Measurements from ENCODE around the gene CYP2C18. TPM values are rescaled to one million over a fixed set of nuclear protein-coding genes. Genes with fewer than 3 reads are reported as not detected.

CYP2C18 gene
- polyA plus RNA-seq, 4 donors: 17.1 to 91.9 (median 74.2) TPM

DNA sequence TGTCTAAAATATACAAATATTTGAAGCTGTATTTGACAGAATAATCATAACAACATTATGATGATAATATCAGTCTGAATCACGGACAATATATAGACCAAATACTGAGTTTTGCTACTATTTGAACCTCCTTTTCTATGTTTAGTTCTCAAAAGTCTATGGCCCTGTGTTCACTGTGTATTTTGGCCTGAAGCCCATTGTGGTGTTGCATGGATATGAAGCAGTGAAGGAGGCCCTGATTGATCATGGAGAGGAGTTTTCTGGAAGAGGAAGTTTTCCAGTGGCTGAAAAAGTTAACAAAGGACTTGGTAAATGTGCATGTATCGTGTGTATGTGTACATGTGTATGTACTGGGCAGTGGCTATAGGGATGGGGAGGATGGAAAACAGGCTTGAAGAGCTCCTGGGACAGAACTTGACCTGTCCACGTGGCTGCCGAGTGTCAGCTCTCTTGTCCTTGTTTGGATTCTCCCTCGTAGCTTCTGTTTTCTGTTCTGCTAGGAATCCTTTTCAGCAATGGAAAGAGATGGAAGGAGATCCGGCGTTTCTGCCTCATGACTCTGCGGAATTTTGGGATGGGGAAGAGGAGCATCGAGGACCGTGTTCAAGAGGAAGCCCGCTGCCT, 4.2 kb downstream of the CYP2C18 start:
- Histone ChIP-seq H3K27me3 (ENCODE audit: control insufficient read depth in 3 of 3, insufficient read depth in 3 of 3, low read length in 3 of 3) (no peaks in the 10 kb centered on the region), H3K36me3 (ENCODE audit: control insufficient read depth in 3 of 3, insufficient read depth in 2 of 3, low read depth in 1 of 3, low read length in 3 of 3) (peaks cover 0 to 10% (median 7%) of the 10 kb centered on the region in 3 donors), H3K4me1 (ENCODE audit: control insufficient read depth in 3 of 3, insufficient read depth in 2 of 3, low read depth in 1 of 3, low read length in 2 of 3) (peaks cover 0 to 7% (median 0%) of the 10 kb centered on the region in 3 donors), H3K4me3 (ENCODE audit: low read depth in 1 of 3, low read length in 3 of 3) (no peak overlapping the region), H3K27ac (ENCODE audit: low read depth in 1 of 3, low read length in 2 of 3) (no peak overlapping the region), H3K9me3 (ENCODE audit: control insufficient read depth in 2 of 2, insufficient read depth in 1 of 2, low read depth in 1 of 2, low read length in 1 of 2) (peaks cover 0 to 10% of the 10 kb centered on the region in 2 donors)
- DNase-seq (no peak), FAIRE-seq (no peak)
- WGBS, 3 donors: 78 to 91% (median 84%) methylated on average over 11 of the region's 11 CpGs

DNA sequence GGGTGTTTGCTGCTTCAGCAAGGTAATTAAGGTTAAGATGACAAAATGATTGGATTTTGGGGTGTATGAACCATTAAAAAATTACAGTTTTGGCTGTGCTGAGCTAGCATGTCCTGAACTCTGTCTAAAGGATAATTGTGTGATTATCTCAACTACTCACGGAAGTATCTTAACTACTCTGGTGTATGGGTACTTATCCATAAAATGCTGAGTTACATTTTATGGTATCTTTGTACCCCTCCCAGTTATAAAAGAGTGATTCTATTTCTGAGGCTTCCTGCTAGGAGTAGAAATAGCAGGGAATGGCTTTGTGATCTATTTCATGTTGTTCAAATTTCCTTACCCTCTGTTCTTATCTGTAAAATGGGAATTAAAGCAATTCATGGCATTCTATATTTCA, 22.6 kb downstream of the CYP2C18 start:
- peak in 1 of 2 donors; percentile 30 for DNase-seq
- peaks cover 0 to 15% of the 10 kb centered on the region in 2 donors for H3K9me3 ChIP-seq (ENCODE audit: control insufficient read depth in 2 of 2, insufficient read depth in 1 of 2, low read depth in 1 of 2, low read length in 1 of 2)
- FAIRE-seq: no peak
- H3K4me3 ChIP-seq (ENCODE audit: low read depth in 1 of 3, low read length in 3 of 3): no peak overlapping the region
- no peaks in the 10 kb centered on the region for H3K27me3 ChIP-seq (ENCODE audit: control insufficient read depth in 3 of 3, insufficient read depth in 3 of 3, low read length in 3 of 3)
- H3K27ac ChIP-seq (ENCODE audit: low read depth in 1 of 3, low read length in 2 of 3): no peak overlapping the region
- H3K4me1 ChIP-seq (ENCODE audit: control insufficient read depth in 3 of 3, insufficient read depth in 2 of 3, low read depth in 1 of 3, low read length in 2 of 3): no peaks in the 10 kb centered on the region
- 44 to 81% (median 73%) methylated on average over 1 of the region's 1 CpG for WGBS, 3 donors
- peaks cover 0 to 21% (median 5%) of the 10 kb centered on the region in 3 donors for H3K36me3 ChIP-seq (ENCODE audit: control insufficient read depth in 3 of 3, insufficient read depth in 2 of 3, low read depth in 1 of 3, low read length in 3 of 3)

DNA sequence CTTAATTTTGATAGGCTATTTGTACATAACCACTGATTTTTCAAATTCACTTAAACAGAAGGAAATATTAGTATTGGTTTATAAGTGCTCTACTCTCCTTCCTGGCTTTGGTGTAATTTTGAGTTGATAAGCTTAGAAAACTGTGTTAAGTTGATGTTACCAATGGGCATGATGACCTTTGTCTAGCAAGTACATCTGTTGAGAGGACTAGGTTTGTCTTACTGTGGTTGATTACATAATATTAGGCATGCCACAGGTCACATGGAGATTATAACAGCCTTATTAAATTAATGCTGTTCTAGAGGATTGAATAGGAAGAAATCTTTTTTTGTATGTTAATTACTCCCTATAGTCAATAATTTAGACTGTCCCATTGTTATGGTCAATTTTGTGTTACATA, 27.0 kb downstream of the CYP2C18 start:
- Histone ChIP-seq H3K9me3 (ENCODE audit: control insufficient read depth in 2 of 2, insufficient read depth in 1 of 2, low read depth in 1 of 2, low read length in 1 of 2) (peaks cover 0 to 7% of the 10 kb centered on the region in 2 donors), H3K27ac (ENCODE audit: low read depth in 1 of 3, low read length in 2 of 3) (no peak overlapping the region), H3K36me3 (ENCODE audit: control insufficient read depth in 3 of 3, insufficient read depth in 2 of 3, low read depth in 1 of 3, low read length in 3 of 3) (peaks cover 0 to 9% (median 5%) of the 10 kb centered on the region in 3 donors), H3K4me1 (ENCODE audit: control insufficient read depth in 3 of 3, insufficient read depth in 2 of 3, low read depth in 1 of 3, low read length in 2 of 3) (no peaks in the 10 kb centered on the region), H3K27me3 (ENCODE audit: control insufficient read depth in 3 of 3, insufficient read depth in 3 of 3, low read length in 3 of 3) (no peaks in the 10 kb centered on the region), H3K4me3 (ENCODE audit: low read depth in 1 of 3, low read length in 3 of 3) (no peak overlapping the region)
- DNase-seq (no peak), FAIRE-seq (no peak)

DNA sequence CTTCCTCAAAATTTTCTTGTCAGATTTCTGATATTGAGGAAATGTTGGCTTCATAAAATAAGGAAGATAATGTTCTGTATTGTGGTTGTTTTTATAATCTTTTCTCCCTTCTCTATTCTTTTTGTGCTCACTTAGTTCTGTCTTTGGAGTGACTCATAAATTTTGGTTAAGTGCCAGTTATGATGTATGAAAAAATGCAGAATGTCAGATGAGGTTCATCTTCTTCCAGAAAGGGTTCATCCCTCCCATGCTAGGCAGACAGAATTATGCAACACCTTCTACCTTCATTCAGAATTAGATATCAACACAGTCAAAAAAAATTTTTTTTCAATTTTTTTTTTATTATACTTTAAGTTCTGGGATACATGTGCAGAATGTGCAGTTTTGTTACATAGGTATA, 42.3 kb downstream of the CYP2C18 start:
- FAIRE-seq (no peak), DNase-seq (no peak)
- no peak overlapping the region for H3K4me3 ChIP-seq (ENCODE audit: low read depth in 1 of 3, low read length in 3 of 3)
- peaks cover 0 to 12% (median 4%) of the 10 kb centered on the region in 3 donors for H3K36me3 ChIP-seq (ENCODE audit: control insufficient read depth in 3 of 3, insufficient read depth in 2 of 3, low read depth in 1 of 3, low read length in 3 of 3)
- peaks cover 0 to 3% of the 10 kb centered on the region in 2 donors for H3K9me3 ChIP-seq (ENCODE audit: control insufficient read depth in 2 of 2, insufficient read depth in 1 of 2, low read depth in 1 of 2, low read length in 1 of 2)
- no peak overlapping the region for H3K27ac ChIP-seq (ENCODE audit: low read depth in 1 of 3, low read length in 2 of 3)
- no peaks in the 10 kb centered on the region for H3K4me1 ChIP-seq (ENCODE audit: control insufficient read depth in 3 of 3, insufficient read depth in 2 of 3, low read depth in 1 of 3, low read length in 2 of 3)
- no peaks in the 10 kb centered on the region for H3K27me3 ChIP-seq (ENCODE audit: control insufficient read depth in 3 of 3, insufficient read depth in 3 of 3, low read length in 3 of 3)

DNA sequence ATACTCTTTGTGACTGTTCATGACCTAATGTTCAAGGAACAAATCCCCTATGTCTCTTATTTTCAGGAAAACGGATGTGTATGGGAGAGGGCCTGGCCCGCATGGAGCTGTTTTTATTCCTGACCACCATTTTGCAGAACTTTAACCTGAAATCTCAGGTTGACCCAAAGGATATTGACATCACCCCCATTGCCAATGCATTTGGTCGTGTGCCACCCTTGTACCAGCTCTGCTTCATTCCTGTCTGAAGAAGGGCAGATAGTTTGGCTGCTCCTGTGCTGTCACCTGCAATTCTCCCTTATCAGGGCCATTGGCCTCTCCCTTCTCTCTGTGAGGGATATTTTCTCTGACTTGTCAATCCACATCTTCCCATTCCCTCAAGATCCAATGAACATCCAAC, 51.7 kb downstream of the CYP2C18 start:
- WGBS, 3 donors: 76 to 83% (median 80%) methylated on average over 3 of the region's 3 CpGs
- DNase-seq: no peak
- no peak for FAIRE-seq

DNA sequence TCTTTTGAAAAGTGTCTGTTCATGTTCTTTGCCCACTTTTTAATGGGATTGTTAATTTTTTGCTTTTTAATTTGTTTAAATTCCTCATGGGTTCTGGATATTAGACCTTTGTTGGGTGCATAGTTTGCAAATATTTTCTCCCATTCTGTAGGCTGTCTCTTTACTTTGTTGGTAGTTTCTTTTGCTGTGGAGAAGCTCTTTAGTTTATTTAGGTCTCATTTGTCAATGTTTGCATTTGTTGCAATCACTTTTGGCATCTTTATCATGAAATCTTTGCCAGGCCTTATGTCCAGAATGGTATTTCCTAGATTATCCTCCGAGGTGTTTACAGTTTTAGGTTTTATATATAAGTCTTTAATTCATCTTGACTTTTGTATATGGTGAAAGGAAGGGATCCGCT, 55.1 kb downstream of the CYP2C18 start:
- Histone ChIP-seq H3K4me1 (ENCODE audit: control insufficient read depth in 3 of 3, insufficient read depth in 2 of 3, low read depth in 1 of 3, low read length in 2 of 3) (no peaks in the 10 kb centered on the region), H3K27ac (ENCODE audit: low read depth in 1 of 3, low read length in 2 of 3) (no peak overlapping the region), H3K9me3 (ENCODE audit: control insufficient read depth in 2 of 2, insufficient read depth in 1 of 2, low read depth in 1 of 2, low read length in 1 of 2) (peaks cover 0 to 16% of the 10 kb centered on the region in 2 donors), H3K4me3 (ENCODE audit: low read depth in 1 of 3, low read length in 3 of 3) (no peak overlapping the region), H3K27me3 (ENCODE audit: control insufficient read depth in 3 of 3, insufficient read depth in 3 of 3, low read length in 3 of 3) (no peaks in the 10 kb centered on the region), H3K36me3 (ENCODE audit: control insufficient read depth in 3 of 3, insufficient read depth in 2 of 3, low read depth in 1 of 3, low read length in 3 of 3) (peaks cover 0 to 9% (median 5%) of the 10 kb centered on the region in 3 donors)
- FAIRE-seq: no peak
- no peak for DNase-seq
- WGBS, 3 donors: 72 to 86% (median 73%) methylated on average over 2 of the region's 2 CpGs

More for the DNA sequence above, 51.7 kb downstream of the CYP2C18 start:
- H3K4me3 ChIP-seq (ENCODE audit: low read depth in 1 of 3, low read length in 3 of 3): no peak overlapping the region
- no peaks in the 10 kb centered on the region for H3K27me3 ChIP-seq (ENCODE audit: control insufficient read depth in 3 of 3, insufficient read depth in 3 of 3, low read length in 3 of 3)
- H3K36me3 ChIP-seq (ENCODE audit: control insufficient read depth in 3 of 3, insufficient read depth in 2 of 3, low read depth in 1 of 3, low read length in 3 of 3): peaks cover 0 to 3% (median 2%) of the 10 kb centered on the region in 3 donors
- no peaks in the 10 kb centered on the region for H3K4me1 ChIP-seq (ENCODE audit: control insufficient read depth in 3 of 3, insufficient read depth in 2 of 3, low read depth in 1 of 3, low read length in 2 of 3)
- H3K27ac ChIP-seq (ENCODE audit: low read depth in 1 of 3, low read length in 2 of 3): no peak overlapping the region
- peaks cover 0 to 3% of the 10 kb centered on the region in 2 donors for H3K9me3 ChIP-seq (ENCODE audit: control insufficient read depth in 2 of 2, insufficient read depth in 1 of 2, low read depth in 1 of 2, low read length in 1 of 2)

DNA sequence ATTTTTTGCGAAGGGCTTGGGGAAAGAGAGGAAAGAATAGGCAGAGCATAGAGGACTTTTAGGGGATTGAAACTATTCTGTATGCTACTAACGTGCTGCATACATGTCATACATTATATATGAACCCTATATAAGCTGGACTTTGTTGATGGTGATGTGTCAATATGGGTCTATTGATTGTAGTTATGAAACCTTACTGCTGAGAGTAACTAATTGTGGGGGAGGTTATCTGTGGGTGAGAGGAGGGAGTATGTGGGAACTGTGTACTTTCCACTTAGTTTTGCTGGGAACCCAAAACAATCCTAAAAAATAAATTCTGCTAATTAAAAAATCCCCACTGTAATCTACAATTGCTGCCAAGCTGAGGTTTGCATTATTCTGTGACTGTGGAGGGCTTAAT, 63.6 kb downstream of the CYP2C18 start:
- H3K4me1 ChIP-seq (ENCODE audit: control insufficient read depth in 3 of 3, insufficient read depth in 2 of 3, low read depth in 1 of 3, low read length in 2 of 3): no peaks in the 10 kb centered on the region
- WGBS, 3 donors: 79 to 83% (median 83%) methylated on average over 2 of the region's 2 CpGs
- H3K9me3 ChIP-seq (ENCODE audit: control insufficient read depth in 2 of 2, insufficient read depth in 1 of 2, low read depth in 1 of 2, low read length in 1 of 2): peaks cover 0 to 23% of the 10 kb centered on the region in 2 donors
- no peak overlapping the region for H3K4me3 ChIP-seq (ENCODE audit: low read depth in 1 of 3, low read length in 3 of 3)
- peaks cover 0 to 11% (median 9%) of the 10 kb centered on the region in 3 donors for H3K36me3 ChIP-seq (ENCODE audit: control insufficient read depth in 3 of 3, insufficient read depth in 2 of 3, low read depth in 1 of 3, low read length in 3 of 3)
- no peak for DNase-seq
- H3K27me3 ChIP-seq (ENCODE audit: control insufficient read depth in 3 of 3, insufficient read depth in 3 of 3, low read length in 3 of 3): no peaks in the 10 kb centered on the region
- FAIRE-seq: no peak
- no peak overlapping the region for H3K27ac ChIP-seq (ENCODE audit: low read depth in 1 of 3, low read length in 2 of 3)

DNA sequence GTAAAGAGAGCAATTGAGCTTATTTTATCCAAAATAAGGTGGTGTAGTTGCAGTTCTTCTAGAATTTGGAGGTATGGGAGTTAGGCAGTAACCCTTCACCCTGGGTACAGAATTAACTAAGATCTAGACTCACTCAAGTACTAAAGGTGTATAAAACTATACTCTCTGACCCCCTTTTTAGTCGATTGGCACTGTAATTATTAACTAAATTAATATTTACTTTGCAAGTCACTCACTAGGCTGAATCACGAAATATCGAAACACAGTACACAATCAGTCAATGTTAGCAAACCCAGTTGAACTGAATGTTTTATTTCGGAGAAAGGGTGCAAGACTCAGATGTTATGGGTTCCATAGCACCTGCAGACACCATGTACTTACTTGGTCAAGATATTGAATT, 64.3 kb downstream of the CYP2C18 start:
- no peak overlapping the region for H3K27ac ChIP-seq (ENCODE audit: low read depth in 1 of 3, low read length in 2 of 3)
- no peak for FAIRE-seq

DNA sequence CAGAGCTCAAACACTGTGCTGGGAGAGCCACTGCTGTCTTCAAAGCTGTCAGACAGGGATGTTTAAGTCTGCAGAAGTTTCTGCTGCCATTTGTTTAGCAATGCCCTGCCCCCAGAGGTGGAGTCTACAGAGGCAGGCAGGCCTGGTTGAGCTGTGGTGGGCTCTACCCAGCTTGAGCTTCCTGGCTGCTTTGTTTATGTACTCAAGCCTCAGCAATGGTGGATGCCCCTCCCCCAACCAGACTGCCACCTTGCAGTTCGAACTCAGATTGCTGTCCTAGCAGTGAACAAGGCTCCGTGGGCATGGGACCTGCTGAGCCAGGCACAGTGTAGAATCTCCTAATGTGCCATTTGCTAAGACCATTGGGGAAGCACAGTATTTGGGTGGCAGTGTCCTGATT, 74.4 kb downstream of the CYP2C18 start:
- WGBS, 3 donors: 77 to 98% (median 82%) methylated on average over 2 of the region's 2 CpGs
- no peaks in the 10 kb centered on the region for H3K4me1 ChIP-seq (ENCODE audit: control insufficient read depth in 3 of 3, insufficient read depth in 2 of 3, low read depth in 1 of 3, low read length in 2 of 3)
- H3K36me3 ChIP-seq (ENCODE audit: control insufficient read depth in 3 of 3, insufficient read depth in 2 of 3, low read depth in 1 of 3, low read length in 3 of 3): peaks cover 0 to 5% (median 2%) of the 10 kb centered on the region in 3 donors
- no peaks in the 10 kb centered on the region for H3K27me3 ChIP-seq (ENCODE audit: control insufficient read depth in 3 of 3, insufficient read depth in 3 of 3, low read length in 3 of 3)
- H3K27ac ChIP-seq (ENCODE audit: low read depth in 1 of 3, low read length in 2 of 3): no peak overlapping the region
- no peak overlapping the region for H3K4me3 ChIP-seq (ENCODE audit: low read depth in 1 of 3, low read length in 3 of 3)
- no peak for FAIRE-seq
- no peak for DNase-seq
- H3K9me3 ChIP-seq (ENCODE audit: control insufficient read depth in 2 of 2, insufficient read depth in 1 of 2, low read depth in 1 of 2, low read length in 1 of 2): peaks cover 0 to 17% of the 10 kb centered on the region in 2 donors

More for the DNA sequence above, 64.3 kb downstream of the CYP2C18 start:
- Histone ChIP-seq H3K4me3 (ENCODE audit: low read depth in 1 of 3, low read length in 3 of 3) (no peak overlapping the region), H3K4me1 (ENCODE audit: control insufficient read depth in 3 of 3, insufficient read depth in 2 of 3, low read depth in 1 of 3, low read length in 2 of 3) (no peaks in the 10 kb centered on the region), H3K36me3 (ENCODE audit: control insufficient read depth in 3 of 3, insufficient read depth in 2 of 3, low read depth in 1 of 3, low read length in 3 of 3) (peaks cover 0 to 12% (median 9%) of the 10 kb centered on the region in 3 donors), H3K9me3 (ENCODE audit: control insufficient read depth in 2 of 2, insufficient read depth in 1 of 2, low read depth in 1 of 2, low read length in 1 of 2) (peaks cover 0 to 23% of the 10 kb centered on the region in 2 donors), H3K27me3 (ENCODE audit: control insufficient read depth in 3 of 3, insufficient read depth in 3 of 3, low read length in 3 of 3) (no peaks in the 10 kb centered on the region)
- 30 to 65% (median 44%) methylated on average over 4 of the region's 4 CpGs for WGBS, 3 donors
- peak in 1 of 2 donors; percentile 22 for DNase-seq

All from small intestine (tissue), 7 donors.